ENCODE data around the gene ATP10A. TPM values are rescaled to one million over a fixed set of nuclear protein-coding genes. Genes with fewer than 3 reads are reported as not detected.

The ATP10A gene
- total RNA-seq, 1 experiment from 2014 or later, result 7.1 TPM

- DNase-seq (ENCODE audit: low read depth, low spot score), result no peak
- in situ Hi-C loops (cut with HindIII; ENCODE audit: low pct_unique_long_range_greater_than_20kb, low sequenced_read_pairs), result no loop called here
These were observed 185.2 kb downstream of the ATP10A start for GRCh38 chr15:25677719-25678499.

- in situ Hi-C loops (cut with HindIII; ENCODE audit: low pct_unique_long_range_greater_than_20kb, low sequenced_read_pairs), result no loop called here
These were observed 187.1 kb downstream of the ATP10A start for GRCh38 chr15:25676070-25676469.

GRCh38 chr15:25675396-25675795 lies 187.7 kb downstream of the ATP10A start:
- DNase-seq (ENCODE audit: low read depth, low spot score), result no peak
- in situ Hi-C loops (cut with HindIII; ENCODE audit: low pct_unique_long_range_greater_than_20kb, low sequenced_read_pairs), result no loop called here

More at GRCh38 chr15:25676070-25676469, 187.1 kb downstream of the ATP10A start:
- DNase-seq (ENCODE audit: low read depth, low spot score), result no peak

- no peak for DNase-seq (ENCODE audit: low read depth, low spot score)
- in situ Hi-C loops (cut with HindIII; ENCODE audit: low pct_unique_long_range_greater_than_20kb, low sequenced_read_pairs), result no loop called here
These were observed 188.2 kb downstream of the ATP10A start for GRCh38 chr15:25674913-25675312.

GRCh38 chr15:25673972-25674371 lies 189.2 kb downstream of the ATP10A start:
- in situ Hi-C loops (cut with HindIII; ENCODE audit: low pct_unique_long_range_greater_than_20kb, low sequenced_read_pairs), result no loop called here

GRCh38 chr15:25673351-25673750 lies 189.8 kb downstream of the ATP10A start:
- in situ Hi-C loops (cut with HindIII; ENCODE audit: low pct_unique_long_range_greater_than_20kb, low sequenced_read_pairs), result no loop called here

More at GRCh38 chr15:25673972-25674371, 189.2 kb downstream of the ATP10A start:
- DNase-seq (ENCODE audit: low read depth, low spot score), result no peak

GRCh38 chr15:25671132-25671531 lies 192.0 kb downstream of the ATP10A start:
- no peak for DNase-seq (ENCODE audit: low read depth, low spot score)

More at GRCh38 chr15:25673351-25673750, 189.8 kb downstream of the ATP10A start:
- DNase-seq (ENCODE audit: low read depth, low spot score), result no peak

GRCh38 chr15:25670621-25671020 lies 192.5 kb downstream of the ATP10A start:
- in situ Hi-C loops (cut with HindIII; ENCODE audit: low pct_unique_long_range_greater_than_20kb, low sequenced_read_pairs), result no loop called here
- DNase-seq (ENCODE audit: low read depth, low spot score), result no peak

More at GRCh38 chr15:25671132-25671531, 192.0 kb downstream of the ATP10A start:
- in situ Hi-C loops (cut with HindIII; ENCODE audit: low pct_unique_long_range_greater_than_20kb, low sequenced_read_pairs), result no loop called here

- in situ Hi-C loops (cut with HindIII; ENCODE audit: low pct_unique_long_range_greater_than_20kb, low sequenced_read_pairs), result no loop called here
- peak; percentile 93 for DNase-seq (ENCODE audit: low read depth, low spot score)
These were observed 193.0 kb downstream of the ATP10A start for GRCh38 chr15:25670025-25670554.

GRCh38 chr15:25668901-25669300 lies 194.2 kb downstream of the ATP10A start:
- in situ Hi-C loops (cut with HindIII; ENCODE audit: low pct_unique_long_range_greater_than_20kb, low sequenced_read_pairs), result no loop called here
- DNase-seq (ENCODE audit: low read depth, low spot score), result no peak

GRCh38 chr15:25668236-25668795 lies 194.8 kb downstream of the ATP10A start:
- in situ Hi-C loops (cut with HindIII; ENCODE audit: low pct_unique_long_range_greater_than_20kb, low sequenced_read_pairs), result no loop called here
- no peak for DNase-seq (ENCODE audit: low read depth, low spot score)

GRCh38 chr15:25667829-25668228 lies 195.3 kb downstream of the ATP10A start:
- DNase-seq (ENCODE audit: low read depth, low spot score), result no peak
- in situ Hi-C loops (cut with HindIII; ENCODE audit: low pct_unique_long_range_greater_than_20kb, low sequenced_read_pairs), result no loop called here

GRCh38 chr15:25665913-25666312 lies 197.2 kb downstream of the ATP10A start:
- in situ Hi-C loops (cut with HindIII; ENCODE audit: low pct_unique_long_range_greater_than_20kb, low sequenced_read_pairs), result no loop called here
- no peak for DNase-seq (ENCODE audit: low read depth, low spot score)

- in situ Hi-C loops (cut with HindIII; ENCODE audit: low pct_unique_long_range_greater_than_20kb, low sequenced_read_pairs), result no loop called here
- no peak for DNase-seq (ENCODE audit: low read depth, low spot score)
These were observed 198.4 kb downstream of the ATP10A start for GRCh38 chr15:25664761-25665160.

- in situ Hi-C loops (cut with HindIII; ENCODE audit: low pct_unique_long_range_greater_than_20kb, low sequenced_read_pairs), result no loop called here
These were observed 199.6 kb downstream of the ATP10A start for GRCh38 chr15:25663515-25663914.

GRCh38 chr15:25661898-25662297 lies 201.2 kb downstream of the ATP10A start:
- in situ Hi-C loops (cut with HindIII; ENCODE audit: low pct_unique_long_range_greater_than_20kb, low sequenced_read_pairs), result no loop called here
- no peak for DNase-seq (ENCODE audit: low read depth, low spot score)

More at GRCh38 chr15:25663515-25663914, 199.6 kb downstream of the ATP10A start:
- DNase-seq (ENCODE audit: low read depth, low spot score), result no peak

GRCh38 chr15:25659251-25659650 lies 203.9 kb downstream of the ATP10A start:
- no peak for DNase-seq (ENCODE audit: low read depth, low spot score)
- in situ Hi-C loops (cut with HindIII; ENCODE audit: low pct_unique_long_range_greater_than_20kb, low sequenced_read_pairs), result no loop called here

- DNase-seq (ENCODE audit: low read depth, low spot score), result no peak
- in situ Hi-C loops (cut with HindIII; ENCODE audit: low pct_unique_long_range_greater_than_20kb, low sequenced_read_pairs), result no loop called here
These were observed 204.6 kb downstream of the ATP10A start for GRCh38 chr15:25658560-25658959.

Data from SK-MEL-5 (cell line).